SK-N-SH treated with all-trans-retinoic acid at 6 μM for 48 hours (cell line): ENCODE data around the gene EPHA1.

ENCODE experiments used
- ARNTL ChIP-seq: fragments of 450-650 bp; formaldehyde crosslinking; IDR thresholded peaks from 2 replicates; pipeline ENCODE4 v1.5.0; 2020; ENCODE audit warnings: low read depth, mild to moderate bottlenecking, moderate library complexity, borderline replicate concordance
- ESRRG ChIP-seq: fragments of 250-450 bp; sonication (Bioruptor Pico); IDR thresholded peaks from 2 replicates; pipeline ENCODE4 v1.6.1; 2021; ENCODE audit warnings: mild to moderate bottlenecking
- PATZ1 ChIP-seq: fragments of 250-450 bp; sonication (Bioruptor Pico); IDR thresholded peaks from 2 replicates; pipeline ENCODE4 v1.8.0; 2020; ENCODE audit warnings: mild to moderate bottlenecking, moderate library complexity, borderline replicate concordance
- PPARA ChIP-seq: fragments of 250-450 bp; sonication (Bioruptor Pico); IDR thresholded peaks from 2 replicates; pipeline ENCODE4 v1.5.0; 2020; ENCODE audit warnings: mild to moderate bottlenecking, borderline replicate concordance
- RARB ChIP-seq: fragments of 250-450 bp; sonication (Bioruptor Pico); IDR thresholded peaks from 2 replicates; pipeline ENCODE4 v1.8.0; 2021; ENCODE audit warnings: mild to moderate bottlenecking, moderate library complexity
- SNAI2 ChIP-seq: fragments of 250-450 bp; sonication (Bioruptor Pico); IDR thresholded peaks from 2 replicates; pipeline ENCODE4 v1.5.0; 2020; ENCODE audit warnings: mild to moderate bottlenecking, moderate library complexity
- TOX ChIP-seq: fragments of 250-450 bp; sonication (Bioruptor Pico); IDR thresholded peaks from 2 replicates; pipeline ENCODE4 v1.8.0; 2021; ENCODE audit warnings: mild to moderate bottlenecking, moderate library complexity, borderline replicate concordance
- ZC3H10 ChIP-seq: fragments of 250-450 bp; sonication (Bioruptor Pico); IDR thresholded peaks from 2 replicates; pipeline ENCODE4 v1.5.1; 2021; ENCODE audit warnings: mild to moderate bottlenecking, moderate library complexity
- ZFP3 ChIP-seq: fragments of 250-450 bp; sonication (Bioruptor Pico); IDR thresholded peaks from 2 replicates; pipeline ENCODE4 v1.5.0; 2020; ENCODE audit warnings: mild to moderate bottlenecking, moderate library complexity
- ZNF70 ChIP-seq: fragments of 450-650 bp; formaldehyde crosslinking; IDR thresholded peaks from 2 replicates; pipeline ENCODE4 v1.5.0; 2020; ENCODE audit warnings: mild to moderate bottlenecking, moderate library complexity
- TF ChIP-seq, protein P1 (sequence below): fragments of 250-450 bp; sonication (Bioruptor Pico); IDR thresholded peaks from 2 replicates; pipeline ENCODE4 v1.5.1; 2020; ENCODE audit warnings: low read depth, mild to moderate bottlenecking, moderate library complexity

- TF ChIP-seq PATZ1 (CRISPR knock-in tag) (no peak), ARNTL (CRISPR knock-in tag) (no peak), ZNF70 (CRISPR knock-in tag) (no peak), SNAI2 (CRISPR knock-in tag) (no peak), RARB (CRISPR knock-in tag) (no peak), ZC3H10 (CRISPR knock-in tag) (no peak), TOX (no peak), ZFP3 (CRISPR knock-in tag) (no peak), ESRRG (CRISPR knock-in tag) (no peak), PPARA (CRISPR knock-in tag) (no peak)
- TF ChIP-seq, protein P1, sequence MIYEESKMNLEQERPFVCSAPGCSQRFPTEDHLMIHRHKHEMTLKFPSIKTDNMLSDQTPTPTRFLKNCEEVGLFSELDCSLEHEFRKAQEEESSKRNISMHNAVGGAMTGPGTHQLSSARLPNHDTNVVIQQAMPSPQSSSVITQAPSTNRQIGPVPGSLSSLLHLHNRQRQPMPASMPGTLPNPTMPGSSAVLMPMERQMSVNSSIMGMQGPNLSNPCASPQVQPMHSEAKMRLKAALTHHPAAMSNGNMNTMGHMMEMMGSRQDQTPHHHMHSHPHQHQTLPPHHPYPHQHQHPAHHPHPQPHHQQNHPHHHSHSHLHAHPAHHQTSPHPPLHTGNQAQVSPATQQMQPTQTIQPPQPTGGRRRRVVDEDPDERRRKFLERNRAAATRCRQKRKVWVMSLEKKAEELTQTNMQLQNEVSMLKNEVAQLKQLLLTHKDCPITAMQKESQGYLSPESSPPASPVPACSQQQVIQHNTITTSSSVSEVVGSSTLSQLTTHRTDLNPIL (CRISPR knock-in tag): no peak
These were observed 20.1 kb downstream of the EPHA1 start for GRCh38 chr7:143388491-143389101.
